ENCODE results near the gene B3GNT7. TPM values are rescaled to one million over a fixed set of nuclear protein-coding genes. Genes with fewer than 3 reads are reported as not detected.
"Not testable (repeated sequence)": the region's sequence is repeated elsewhere in the genome, so short reads cannot be mapped to it uniquely, and the experiment has no call there.

B3GNT7 gene
- 1.3 TPM for total RNA-seq
- 1.7 TPM for polyA plus RNA-seq

- peak within 1 kb of the TSS; percentile 50 for H3K4me3 ChIP-seq (ENCODE audit: low read depth, low read length)
- no peak for DNase-seq (ENCODE audit: extremely low spot score)
- WGBS: 5% methylated on average over 95 of the region's 95 CpGs
- H3K4me1 ChIP-seq (ENCODE audit: insufficient read depth): no peaks in the 10 kb centered on the region
- no peak within 1 kb of the TSS for H3K27ac ChIP-seq (ENCODE audit: low read depth)
- no peaks in the 10 kb centered on the region for H3K36me3 ChIP-seq (ENCODE audit: insufficient read depth)
Observed at GRCh38 chr2:231395188-231396057, at the start of gene B3GNT7. Gene B3GNT7 (plus strand): TSS chr2:231395710. CDS start chr2:231395804, 94 bp downstream.

DNA sequence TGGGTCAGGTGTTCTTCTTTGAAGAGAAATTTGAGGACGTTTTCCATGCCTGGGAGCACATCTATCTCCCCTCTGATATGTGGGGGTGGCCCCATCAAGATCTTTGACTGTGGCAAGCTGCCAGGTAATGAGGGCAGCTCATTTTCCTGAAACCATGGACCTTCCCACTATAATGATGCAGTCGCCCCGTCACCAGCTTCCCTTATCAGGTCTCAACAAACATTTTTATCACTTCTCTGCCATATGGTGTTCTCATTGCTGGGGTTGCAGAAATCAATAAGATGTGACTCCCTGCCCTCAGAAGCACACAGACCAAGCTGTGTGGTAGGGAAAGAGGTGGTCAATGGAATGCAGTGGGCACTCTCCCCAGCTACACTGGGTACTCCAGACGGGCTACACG is 48.4 kb upstream of the B3GNT7 start:
- H3K4me3 ChIP-seq (ENCODE audit: low read depth, low read length): no peak overlapping the region
- WGBS: 83% methylated on average over 5 of the region's 5 CpGs
- DNase-seq (ENCODE audit: extremely low spot score): no peak
- peaks cover 1% of the 10 kb centered on the region for H3K36me3 ChIP-seq (ENCODE audit: insufficient read depth)
- no peaks in the 10 kb centered on the region for H3K4me1 ChIP-seq (ENCODE audit: insufficient read depth)
- no peak overlapping the region for H3K27ac ChIP-seq (ENCODE audit: low read depth)

- no peaks in the 10 kb centered on the region for H3K4me1 ChIP-seq (ENCODE audit: insufficient read depth)
- no peak overlapping the region for H3K27ac ChIP-seq (ENCODE audit: low read depth)
- H3K36me3 ChIP-seq (ENCODE audit: insufficient read depth): peaks cover 1% of the 10 kb centered on the region
- no peak for DNase-seq (ENCODE audit: extremely low spot score)
- H3K4me3 ChIP-seq (ENCODE audit: low read depth, low read length): no peak overlapping the region
- WGBS: 97% methylated on average over 1 of the region's 1 CpG
Observed at GRCh38 chr2:231347638-231348037, 47.9 kb upstream of the B3GNT7 start.

- Histone ChIP-seq H3K36me3 (ENCODE audit: insufficient read depth) (peaks cover 1% of the 10 kb centered on the region), H3K4me1 (ENCODE audit: insufficient read depth) (no peaks in the 10 kb centered on the region), H3K4me3 (ENCODE audit: low read depth, low read length) (no peak overlapping the region), H3K27ac (ENCODE audit: low read depth) (no peak overlapping the region)
- WGBS: 84% methylated on average over 2 of the region's 2 CpGs
- no peak for DNase-seq (ENCODE audit: extremely low spot score)
Observed at GRCh38 chr2:231348173-231348572, 47.3 kb upstream of the B3GNT7 start.

DNA sequence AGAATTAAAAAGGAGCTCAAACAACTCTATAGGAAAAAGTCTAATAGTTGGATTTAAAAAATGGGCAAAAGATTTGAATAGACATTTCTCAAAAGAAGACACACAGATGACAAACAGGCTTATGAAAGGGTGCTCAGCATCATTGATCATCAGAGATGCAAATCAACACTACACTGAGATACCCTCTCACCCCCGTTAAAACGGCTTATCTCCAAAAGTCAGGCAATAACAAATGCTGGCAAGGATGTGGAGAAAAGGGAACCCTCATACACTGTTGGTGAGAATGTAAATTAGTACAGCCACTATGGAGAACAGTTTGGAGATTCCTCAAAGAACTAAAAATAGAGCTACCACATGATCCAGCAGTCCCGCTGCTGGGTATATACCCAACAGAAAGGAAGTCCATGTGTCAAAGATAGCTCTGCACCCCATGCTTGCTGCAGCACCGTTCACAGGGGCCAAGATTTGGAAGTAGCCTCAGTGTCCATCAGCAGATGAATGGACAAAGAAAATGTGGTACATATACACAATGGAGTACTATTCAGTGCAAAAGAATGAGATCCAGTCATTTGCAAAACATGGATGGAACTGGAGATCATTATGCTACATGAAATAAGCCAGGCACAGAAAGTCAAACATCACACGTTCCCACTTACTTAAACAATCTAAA is 46.7 kb upstream of the B3GNT7 start:
- Histone ChIP-seq H3K4me1 (ENCODE audit: insufficient read depth) (no peaks in the 10 kb centered on the region), H3K27ac (ENCODE audit: low read depth) (no peak overlapping the region), H3K4me3 (ENCODE audit: low read depth, low read length) (no peak overlapping the region), H3K36me3 (ENCODE audit: insufficient read depth) (peaks cover 1% of the 10 kb centered on the region)
- 61% methylated on average over 5 of the region's 5 CpGs for WGBS
- no peak for DNase-seq (ENCODE audit: extremely low spot score)

DNA sequence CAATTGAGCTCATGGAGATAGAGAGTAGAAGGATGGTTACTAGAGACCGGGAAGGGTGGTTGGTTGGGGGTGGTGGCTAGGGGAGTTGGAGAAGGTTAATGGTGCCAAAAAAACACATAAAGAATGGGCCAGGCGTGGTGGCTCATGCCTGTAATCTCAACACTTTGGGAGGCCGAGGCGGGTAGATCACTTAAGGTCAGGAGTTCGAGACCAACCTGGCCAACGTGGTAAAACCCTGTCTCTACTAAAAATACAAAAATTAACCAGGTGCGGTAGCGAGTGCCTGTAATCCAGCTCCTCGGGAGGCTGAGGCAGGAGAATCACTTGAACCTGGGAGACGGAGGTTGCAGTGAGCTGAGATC is 46.2 kb upstream of the B3GNT7 start:
- not testable (repeated sequence) for DNase-seq (ENCODE audit: extremely low spot score)

GRCh38 chr2:231351648-231352047 is 43.9 kb upstream of the B3GNT7 start:
- no peak overlapping the region for H3K4me3 ChIP-seq (ENCODE audit: low read depth, low read length)
- no peak overlapping the region for H3K27ac ChIP-seq (ENCODE audit: low read depth)
- H3K4me1 ChIP-seq (ENCODE audit: insufficient read depth): no peaks in the 10 kb centered on the region
- DNase-seq (ENCODE audit: extremely low spot score): no peak
- H3K36me3 ChIP-seq (ENCODE audit: insufficient read depth): no peaks in the 10 kb centered on the region
- 81% methylated on average over 5 of the region's 5 CpGs for WGBS

More for the DNA sequence above, 46.2 kb upstream of the B3GNT7 start:
- not testable (repeated sequence) for H3K4me1 ChIP-seq (ENCODE audit: insufficient read depth); H3K27ac ChIP-seq (ENCODE audit: low read depth); H3K36me3 ChIP-seq (ENCODE audit: insufficient read depth); H3K4me3 ChIP-seq (ENCODE audit: low read depth, low read length)
- WGBS: 74% methylated on average over 10 of the region's 10 CpGs

DNA sequence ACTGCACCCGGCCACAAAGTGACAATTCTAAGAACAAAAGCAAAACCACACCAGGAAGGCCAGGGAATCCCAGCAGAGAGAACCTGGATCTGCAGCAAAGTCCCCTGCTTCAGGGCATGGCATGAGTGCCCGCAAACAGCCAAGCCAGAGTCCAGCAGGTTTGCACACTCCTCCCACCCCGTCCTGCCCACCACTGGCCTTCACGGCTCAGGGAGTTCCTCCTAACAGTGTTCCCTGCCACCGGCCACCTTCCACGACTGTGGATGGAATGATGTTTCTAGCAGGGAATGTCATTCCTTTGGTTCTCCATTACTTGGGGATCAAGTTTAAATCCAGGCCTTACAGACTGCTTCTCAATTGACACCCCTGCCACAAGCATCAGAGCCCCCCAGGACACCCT is 42.0 kb upstream of the B3GNT7 start:
- Histone ChIP-seq H3K4me3 (ENCODE audit: low read depth, low read length) (no peak overlapping the region), H3K27ac (ENCODE audit: low read depth) (no peak overlapping the region), H3K36me3 (ENCODE audit: insufficient read depth) (no peaks in the 10 kb centered on the region), H3K4me1 (ENCODE audit: insufficient read depth) (no peaks in the 10 kb centered on the region)
- no peak for DNase-seq (ENCODE audit: extremely low spot score)
- WGBS: 95% methylated on average over 5 of the region's 6 CpGs

- DNase-seq (ENCODE audit: extremely low spot score): no peak
- H3K4me3 ChIP-seq (ENCODE audit: low read depth, low read length): no peak overlapping the region
- WGBS: 56% methylated on average over 28 of the region's 28 CpGs
- H3K36me3 ChIP-seq (ENCODE audit: insufficient read depth): no peaks in the 10 kb centered on the region
- no peak overlapping the region for H3K27ac ChIP-seq (ENCODE audit: low read depth)
- no peaks in the 10 kb centered on the region for H3K4me1 ChIP-seq (ENCODE audit: insufficient read depth)
Observed at GRCh38 chr2:231355508-231356465, 39.7 kb upstream of the B3GNT7 start.

DNA sequence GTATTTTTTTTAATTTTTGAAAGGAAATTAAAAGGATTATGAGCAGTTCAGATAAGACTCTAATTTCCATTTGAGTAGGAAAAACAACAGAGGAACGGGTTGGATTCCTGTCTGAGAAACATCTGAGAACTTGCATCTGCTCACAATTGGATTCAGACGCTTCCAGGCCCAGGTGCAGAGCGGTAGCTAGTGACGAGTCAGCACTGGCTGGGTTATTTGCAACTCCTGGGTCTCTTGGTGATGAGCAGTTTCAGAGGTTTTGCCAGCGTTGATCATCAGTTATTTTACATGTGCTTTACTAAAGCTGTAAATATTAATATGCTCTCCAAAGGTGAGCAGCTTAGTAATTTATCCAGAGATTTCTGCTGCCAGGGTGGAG is 39.1 kb upstream of the B3GNT7 start:
- Histone ChIP-seq H3K4me1 (ENCODE audit: insufficient read depth) (no peaks in the 10 kb centered on the region), H3K36me3 (ENCODE audit: insufficient read depth) (no peaks in the 10 kb centered on the region), H3K4me3 (ENCODE audit: low read depth, low read length) (no peak overlapping the region), H3K27ac (ENCODE audit: low read depth) (no peak overlapping the region)
- WGBS: 60% methylated on average over 5 of the region's 5 CpGs
- DNase-seq (ENCODE audit: extremely low spot score): peak; percentile 45

DNA sequence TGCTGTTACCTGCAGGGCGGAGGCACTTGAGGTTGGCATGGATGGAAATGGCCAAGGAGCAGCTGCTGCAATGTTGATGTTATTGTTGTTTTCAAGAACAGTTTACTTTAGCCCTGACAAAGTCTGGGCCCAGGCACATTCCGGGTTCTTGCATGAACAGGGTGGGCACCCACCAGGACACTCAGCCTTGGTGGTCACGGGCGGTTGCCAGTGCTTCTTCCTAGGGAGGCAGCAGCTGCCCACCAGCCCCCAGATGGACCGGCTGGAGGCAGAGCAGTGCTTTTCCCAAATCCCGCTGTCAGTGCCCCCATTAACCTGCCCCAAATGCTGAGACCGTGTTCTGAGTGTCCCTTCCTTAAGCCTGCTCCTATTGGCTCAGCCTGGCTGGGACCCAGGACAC is 38.5 kb upstream of the B3GNT7 start:
- Histone ChIP-seq H3K27ac (ENCODE audit: low read depth) (no peak overlapping the region), H3K4me1 (ENCODE audit: insufficient read depth) (no peaks in the 10 kb centered on the region), H3K36me3 (ENCODE audit: insufficient read depth) (no peaks in the 10 kb centered on the region), H3K4me3 (ENCODE audit: low read depth, low read length) (no peak overlapping the region)
- no peak for DNase-seq (ENCODE audit: extremely low spot score)
- 95% methylated on average over 7 of the region's 7 CpGs for WGBS

GRCh38 chr2:231357931-231358330 is 37.6 kb upstream of the B3GNT7 start:
- H3K4me3 ChIP-seq (ENCODE audit: low read depth, low read length): no peak overlapping the region
- no peak for DNase-seq (ENCODE audit: extremely low spot score)
- no peaks in the 10 kb centered on the region for H3K4me1 ChIP-seq (ENCODE audit: insufficient read depth)
- no peak overlapping the region for H3K27ac ChIP-seq (ENCODE audit: low read depth)
- WGBS: 96% methylated on average over 4 of the region's 4 CpGs
- no peaks in the 10 kb centered on the region for H3K36me3 ChIP-seq (ENCODE audit: insufficient read depth)

- no peak overlapping the region for H3K27ac ChIP-seq (ENCODE audit: low read depth)
- DNase-seq (ENCODE audit: extremely low spot score): no peak
- H3K4me1 ChIP-seq (ENCODE audit: insufficient read depth): no peaks in the 10 kb centered on the region
- no peaks in the 10 kb centered on the region for H3K36me3 ChIP-seq (ENCODE audit: insufficient read depth)
- H3K4me3 ChIP-seq (ENCODE audit: low read depth, low read length): no peak overlapping the region
- WGBS: 95% methylated on average over 10 of the region's 10 CpGs
Observed at GRCh38 chr2:231359441-231359840, 36.1 kb upstream of the B3GNT7 start.

Data from urinary bladder (tissue), 4 donors.